B cell (primary cell): ENCODE results near the gene KCNT2.

Experiments
- EZH2 ChIP-seq: IDR thresholded peaks from 2 replicates; pipeline ENCODE4 v1.6.1; 2012; ENCODE audit warnings: borderline replicate concordance, low read depth, mild to moderate bottlenecking, moderate library complexity, low read length; ENCODE audit not compliant: insufficient read depth, poor library complexity, severe bottlenecking
- TF ChIP-seq, protein P1 (sequence below): fragments of 200-600 bp; IDR thresholded peaks from one replicate; pipeline ENCODE4 v1.8.0; 2022; ENCODE audit warnings: antibody characterized with exemption, mild to moderate bottlenecking

DNA sequence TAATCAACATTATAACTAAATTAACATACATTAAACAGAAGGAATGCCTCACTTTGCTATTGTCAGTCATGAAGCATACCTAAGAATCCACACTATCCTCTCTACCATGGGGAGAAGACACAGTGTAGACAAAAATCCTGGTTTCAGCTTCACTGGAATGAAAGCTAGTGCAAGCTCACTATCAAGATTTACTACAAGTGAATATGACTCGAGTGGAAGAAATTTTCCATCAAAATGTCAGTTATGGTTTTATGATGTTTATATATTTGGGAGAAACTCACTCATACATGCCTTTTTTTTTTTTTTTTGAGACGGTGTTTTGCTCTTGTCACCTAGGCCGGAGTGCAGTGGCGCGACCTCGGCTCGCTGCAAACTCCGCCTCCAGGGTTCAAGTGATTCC is 424.3 kb downstream of the KCNT2 start:
- TF ChIP-seq, protein P1, sequence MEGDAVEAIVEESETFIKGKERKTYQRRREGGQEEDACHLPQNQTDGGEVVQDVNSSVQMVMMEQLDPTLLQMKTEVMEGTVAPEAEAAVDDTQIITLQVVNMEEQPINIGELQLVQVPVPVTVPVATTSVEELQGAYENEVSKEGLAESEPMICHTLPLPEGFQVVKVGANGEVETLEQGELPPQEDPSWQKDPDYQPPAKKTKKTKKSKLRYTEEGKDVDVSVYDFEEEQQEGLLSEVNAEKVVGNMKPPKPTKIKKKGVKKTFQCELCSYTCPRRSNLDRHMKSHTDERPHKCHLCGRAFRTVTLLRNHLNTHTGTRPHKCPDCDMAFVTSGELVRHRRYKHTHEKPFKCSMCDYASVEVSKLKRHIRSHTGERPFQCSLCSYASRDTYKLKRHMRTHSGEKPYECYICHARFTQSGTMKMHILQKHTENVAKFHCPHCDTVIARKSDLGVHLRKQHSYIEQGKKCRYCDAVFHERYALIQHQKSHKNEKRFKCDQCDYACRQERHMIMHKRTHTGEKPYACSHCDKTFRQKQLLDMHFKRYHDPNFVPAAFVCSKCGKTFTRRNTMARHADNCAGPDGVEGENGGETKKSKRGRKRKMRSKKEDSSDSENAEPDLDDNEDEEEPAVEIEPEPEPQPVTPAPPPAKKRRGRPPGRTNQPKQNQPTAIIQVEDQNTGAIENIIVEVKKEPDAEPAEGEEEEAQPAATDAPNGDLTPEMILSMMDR, result no peak
- no peak for TF ChIP-seq EZH2
